HG03175 (cell line): ENCODE results near the gene KSR1.

Experiments used
- ATAC-seq: cut with Tn5 transposase; IDR thresholded peaks from one replicate; pipeline ENCODE4 v1.9.1; 2021; ENCODE audit warnings: mild to moderate bottlenecking, moderate library complexity; ENCODE audit not compliant: unreplicated experiment

Gene KSR1

DNA sequence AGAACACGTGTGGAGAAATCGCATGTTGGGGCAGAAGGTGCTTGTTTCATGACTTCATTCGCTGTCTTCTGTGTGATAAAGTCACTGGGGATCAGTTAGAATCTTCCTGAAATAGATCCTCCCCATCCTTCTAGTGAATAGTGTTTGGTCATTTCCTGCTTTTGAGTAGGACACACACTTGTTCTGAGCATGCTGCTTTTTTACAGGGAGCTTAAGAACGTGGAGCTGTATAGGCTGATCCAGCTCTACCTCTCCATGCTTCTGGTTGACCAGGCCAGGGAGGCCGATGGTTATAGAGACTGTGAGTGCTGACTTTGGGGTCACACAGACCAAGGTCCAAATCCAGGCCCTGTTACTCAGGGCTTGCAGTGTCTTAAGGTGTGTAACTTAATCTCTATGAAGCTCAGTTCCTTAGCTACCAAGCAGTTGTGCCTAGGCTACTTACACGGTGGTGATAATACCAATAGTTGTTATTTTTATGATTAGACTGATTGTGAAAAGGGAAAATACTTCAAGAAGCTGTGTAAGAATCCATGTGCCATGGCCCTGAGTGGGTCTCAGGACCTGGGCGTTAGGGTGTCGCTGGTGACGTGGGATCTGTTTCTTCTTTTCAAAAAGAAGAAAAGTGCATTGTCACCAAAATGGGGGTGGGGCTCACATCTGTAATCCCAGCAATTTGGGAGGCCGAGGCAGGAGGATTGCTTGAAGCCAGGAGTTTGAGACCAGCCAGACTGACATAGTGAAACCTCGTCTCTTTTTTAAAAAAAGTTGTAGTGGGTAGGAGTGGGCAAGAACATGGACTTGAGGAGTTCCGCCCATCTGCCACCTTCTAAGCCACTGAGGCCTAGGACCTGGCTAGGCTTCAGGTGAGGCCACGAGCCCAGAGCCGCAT lies 110.7 kb downstream of the KSR1 start:
- no peak for ATAC-seq

DNA sequence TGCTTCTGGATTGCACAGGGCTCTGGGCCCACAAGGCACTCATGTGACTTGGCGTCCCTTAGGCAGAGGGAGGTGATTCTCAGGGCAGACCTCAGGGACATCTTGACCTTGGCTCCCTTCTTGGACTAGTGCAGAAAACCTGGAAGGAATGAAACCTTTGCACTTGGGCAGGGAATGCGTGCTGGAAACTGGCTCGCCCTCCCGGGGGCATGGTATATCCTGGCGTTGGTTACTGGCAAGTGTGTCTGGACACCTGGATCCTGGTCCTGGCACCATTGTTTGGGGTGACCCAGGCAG lies 111.3 kb downstream of the KSR1 start:
- no peak for ATAC-seq

- no peak for ATAC-seq
Observed at GRCh38 chr17:27568216-27568615, 112.0 kb downstream of the KSR1 start.

DNA sequence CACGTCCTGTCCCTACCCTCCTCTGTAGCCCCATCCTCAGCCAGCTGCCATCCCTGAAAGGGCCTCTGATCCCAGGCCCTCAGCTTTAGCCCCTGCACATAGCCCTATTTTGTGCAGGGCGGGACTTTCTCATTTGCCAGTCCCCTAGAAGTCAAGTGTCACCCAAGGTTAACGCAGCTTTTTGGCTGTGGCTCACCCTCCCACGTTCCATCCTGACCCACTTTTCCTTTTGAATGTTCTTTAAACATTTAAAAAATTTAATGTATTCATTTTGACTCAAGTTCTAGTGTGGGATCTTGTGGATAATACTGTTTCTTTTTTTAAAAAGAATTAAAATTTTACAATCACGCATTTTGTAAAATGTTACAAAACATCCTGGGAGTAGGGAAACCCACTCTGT lies 112.6 kb downstream of the KSR1 start:
- ATAC-seq, result no peak

DNA sequence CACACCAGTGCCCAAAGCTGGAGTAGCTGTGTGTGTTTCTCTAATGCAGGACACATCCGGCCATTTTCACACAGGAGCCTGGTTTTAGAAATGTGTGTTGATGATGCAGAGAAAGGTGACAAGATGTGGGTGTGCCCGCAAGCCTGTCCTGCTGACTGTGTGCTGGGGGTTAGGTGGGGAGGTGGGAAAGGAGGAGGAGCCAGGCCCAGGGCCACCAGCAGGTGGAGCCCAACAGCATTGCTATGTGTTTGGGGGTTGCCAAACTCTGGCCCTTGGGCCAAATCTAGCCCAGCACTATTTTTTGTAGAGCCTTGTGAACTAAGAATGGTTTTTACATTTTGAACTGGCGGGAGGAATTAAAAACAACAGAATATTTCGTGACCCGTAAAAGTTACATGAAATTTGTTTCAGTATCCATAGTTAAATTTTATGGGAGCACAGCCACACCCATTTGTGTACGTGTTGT lies 113.0 kb downstream of the KSR1 start:
- ATAC-seq, result peak; percentile 72

GRCh38 chr17:27569884-27570577 lies 113.8 kb downstream of the KSR1 start:
- ATAC-seq, result no peak

DNA sequence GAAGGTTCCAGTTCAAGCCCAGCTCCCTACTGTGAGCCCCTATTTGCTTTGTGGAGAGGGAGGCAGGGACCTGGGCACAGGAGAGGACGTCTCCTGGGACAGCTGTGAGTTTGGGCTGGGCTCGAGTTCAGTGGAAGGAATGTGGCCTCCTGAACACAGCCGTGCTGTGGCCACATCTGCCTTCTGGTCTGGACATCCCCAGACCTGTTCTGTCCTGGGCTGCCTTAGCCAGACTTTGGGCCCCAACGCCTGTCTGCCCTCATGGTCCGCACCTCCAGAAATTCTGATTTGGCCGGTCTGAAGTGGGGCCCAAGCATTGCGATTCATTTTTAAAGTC lies 114.3 kb downstream of the KSR1 start:
- ATAC-seq, result no peak

GRCh38 chr17:27571563-27572352 lies 115.5 kb downstream of the KSR1 start:
- ATAC-seq, result no peak

GRCh38 chr17:27572665-27573064 lies 116.4 kb downstream of the KSR1 start:
- ATAC-seq, result no peak

DNA sequence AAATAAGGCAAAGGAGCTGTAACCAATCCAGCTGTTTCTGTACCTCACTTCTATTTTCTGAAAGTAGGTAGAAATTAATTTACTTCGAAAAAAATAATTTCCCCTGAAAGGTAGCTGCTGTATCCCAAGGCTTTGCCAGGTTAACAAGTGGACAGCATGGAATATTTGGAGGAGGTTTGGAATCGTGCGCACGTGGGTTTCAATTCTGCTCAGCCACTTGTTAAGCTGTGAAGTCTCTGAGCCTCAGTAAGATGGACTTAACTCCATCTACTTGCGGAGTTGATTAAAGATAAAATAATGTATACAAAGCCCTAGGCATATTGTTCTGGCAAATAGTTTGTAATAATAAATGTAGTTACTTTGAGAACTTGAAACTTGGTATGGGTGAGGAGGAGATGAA lies 117.3 kb downstream of the KSR1 start:
- no peak for ATAC-seq

- ATAC-seq, result no peak
Observed at GRCh38 chr17:27573971-27574525, 117.8 kb downstream of the KSR1 start.

- no peak for ATAC-seq
Observed at GRCh38 chr17:27575096-27575911, 119.1 kb downstream of the KSR1 start.

- no peak for ATAC-seq
Observed at GRCh38 chr17:27575912-27576252, 119.6 kb downstream of the KSR1 start.

DNA sequence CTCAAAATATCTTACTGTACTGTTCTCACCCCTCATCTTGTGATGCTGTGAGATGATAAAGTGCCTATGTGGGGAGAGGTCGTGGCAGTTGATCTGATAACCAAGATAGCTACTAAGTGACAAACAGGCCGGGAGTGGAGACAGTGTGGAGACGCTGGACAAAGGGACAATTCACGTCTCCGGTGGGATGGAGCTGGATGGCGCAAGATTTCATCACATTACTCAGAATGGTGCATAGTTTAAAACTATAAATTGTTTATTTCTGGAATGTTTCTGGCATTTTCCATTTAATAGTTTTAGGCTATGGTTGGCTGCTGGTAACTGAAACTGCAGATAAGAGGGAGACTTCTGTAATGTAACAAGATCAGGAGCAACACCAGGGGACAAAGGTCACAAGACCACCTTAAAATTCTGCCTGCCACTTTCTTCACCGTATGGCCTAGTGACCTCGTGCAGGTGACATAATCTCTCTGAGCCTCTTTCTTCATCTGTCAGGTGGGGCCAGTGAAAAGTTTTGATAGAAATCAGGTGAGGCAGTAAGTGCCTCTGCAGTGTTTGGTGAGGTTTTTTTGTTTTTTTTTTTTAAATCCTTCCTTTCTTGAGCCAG lies 120.3 kb downstream of the KSR1 start:
- no peak for ATAC-seq

- no peak for ATAC-seq
Observed at GRCh38 chr17:27577121-27577761, 121.0 kb downstream of the KSR1 start.

DNA sequence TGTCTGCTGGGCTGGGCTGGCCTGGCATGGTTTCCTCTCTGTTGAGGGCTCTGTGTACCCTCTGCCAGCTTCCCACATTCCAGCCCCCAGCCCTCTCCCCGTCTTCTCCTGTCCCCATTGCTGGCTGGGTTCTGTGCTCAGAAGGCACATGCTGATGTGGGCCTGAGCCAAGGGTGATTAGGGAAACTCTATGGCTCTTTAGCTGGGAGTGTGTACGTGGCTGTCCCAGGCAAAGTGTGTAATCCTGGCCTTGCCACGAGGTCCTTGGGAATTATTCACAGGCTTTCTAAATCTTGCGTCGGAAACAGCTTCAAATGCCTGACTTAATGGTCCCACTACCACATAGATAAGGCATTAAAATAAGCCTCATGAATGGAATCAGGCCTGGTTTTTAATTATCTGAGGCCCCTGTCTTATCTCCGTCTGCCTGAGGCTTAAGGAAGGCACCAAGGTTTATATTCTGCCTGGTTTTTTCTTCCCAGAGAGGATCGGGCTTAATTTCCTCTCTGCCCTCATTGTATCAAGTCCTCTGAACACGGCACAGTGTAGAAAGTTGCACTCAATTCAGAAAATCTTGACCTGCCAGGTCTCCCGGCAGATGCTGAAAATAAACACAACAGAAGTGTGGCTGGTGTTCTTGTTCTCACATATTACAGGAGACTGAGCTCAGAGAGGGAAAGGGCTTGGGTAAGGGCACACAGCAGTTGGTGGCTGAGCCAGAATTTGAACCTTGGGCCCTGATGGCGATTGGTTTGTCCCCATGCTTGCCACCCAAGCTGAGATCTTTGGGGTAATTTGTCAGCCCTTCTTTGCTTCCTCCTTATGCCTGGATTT lies 121.9 kb downstream of the KSR1 start:
- no peak for ATAC-seq

DNA sequence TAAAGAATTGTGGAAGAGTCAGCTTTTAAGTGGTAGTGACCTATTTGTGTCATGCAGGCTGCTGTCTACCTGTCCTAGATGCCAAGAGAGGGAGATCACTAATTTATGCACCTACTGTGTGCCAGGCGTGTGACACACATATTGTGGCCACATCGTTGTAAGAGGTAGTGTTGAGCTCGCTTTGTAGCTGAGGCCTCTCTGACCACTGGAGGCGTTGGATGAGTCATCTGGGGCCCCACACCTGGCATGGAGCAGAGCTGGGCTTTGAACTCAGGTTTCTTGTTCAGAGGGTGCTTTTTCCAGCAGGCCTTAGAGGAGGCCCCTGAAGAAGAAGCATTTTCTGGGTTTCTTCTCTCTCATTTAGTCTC lies 122.5 kb downstream of the KSR1 start:
- ATAC-seq, result peak; percentile 72

GRCh38 chr17:27579304-27579703 lies 123.1 kb downstream of the KSR1 start:
- peak; percentile 31 for ATAC-seq

- ATAC-seq, result no peak
Observed at GRCh38 chr17:27579897-27580321, 123.7 kb downstream of the KSR1 start.
